NOMO-1 treated with dmso at 0.1 percent for 144 hours (cell line): ENCODE measurements around the gene CEP120.
"Not testable (repeated sequence)": the region's sequence is repeated elsewhere in the genome, so short reads cannot be mapped to it uniquely, and the experiment has no call there.

Experiments used
- DNase-seq: peaks from one replicate; lab custom pipeline; 2025; ENCODE audit not compliant: unreplicated experiment; lab: John Stamatoyannopoulos, UW

CEP120 gene

GRCh38 chr5:123439709-123440108 is 16.5 kb upstream of the CEP120 start:
- no peak for DNase-seq

- DNase-seq: peak; percentile 52
Measured at GRCh38 chr5:123438902-123439301, 15.7 kb upstream of the CEP120 start.

GRCh38 chr5:123438244-123438643 is 15.0 kb upstream of the CEP120 start:
- no peak for DNase-seq

GRCh38 chr5:123436201-123436600 is 13.0 kb upstream of the CEP120 start:
- no peak for DNase-seq

GRCh38 chr5:123434796-123435195 is 11.6 kb upstream of the CEP120 start:
- no peak for DNase-seq

GRCh38 chr5:123433596-123433995 is 10.4 kb upstream of the CEP120 start:
- no peak for DNase-seq

GRCh38 chr5:123430441-123430840 is 7.2 kb upstream of the CEP120 start:
- DNase-seq: not testable (repeated sequence)

GRCh38 chr5:123429993-123430392 is 6.8 kb upstream of the CEP120 start:
- DNase-seq: peak; percentile 82

GRCh38 chr5:123429221-123429954 is 6.2 kb upstream of the CEP120 start:
- no peak for DNase-seq

GRCh38 chr5:123428521-123429220 is 5.5 kb upstream of the CEP120 start:
- DNase-seq: no peak

GRCh38 chr5:123427281-123427680 is 4.1 kb upstream of the CEP120 start:
- DNase-seq: no peak

GRCh38 chr5:123425431-123425830 is 2.2 kb upstream of the CEP120 start:
- peak; percentile 26 for DNase-seq

- DNase-seq: no peak
Measured at GRCh38 chr5:123422433-123423277, 548 bp downstream of the CEP120 start.

- DNase-seq: no peak
Measured at GRCh38 chr5:123421773-123422172, 1.4 kb downstream of the CEP120 start.

GRCh38 chr5:123414974-123415373 is 8.2 kb downstream of the CEP120 start:
- no peak for DNase-seq

- no peak for DNase-seq
Measured at GRCh38 chr5:123412206-123412605, 11.0 kb downstream of the CEP120 start.

- DNase-seq: not testable (repeated sequence)
Measured at GRCh38 chr5:123401999-123402398, 21.2 kb downstream of the CEP120 start.

GRCh38 chr5:123401320-123401719 is 21.9 kb downstream of the CEP120 start:
- DNase-seq: no peak

GRCh38 chr5:123400870-123401291 is 22.3 kb downstream of the CEP120 start:
- not testable (repeated sequence) for DNase-seq

- DNase-seq: no peak
Measured at GRCh38 chr5:123398058-123398733, 25.0 kb downstream of the CEP120 start.

- no peak for DNase-seq
Measured at GRCh38 chr5:123397538-123397937, 25.7 kb downstream of the CEP120 start.
